Natural killer cell treated with Interleukin-12 subunit alpha and Interleukin-12 subunit beta and Interleukin-15 and Interleukin-18, amount 100 ng/mL, for 72 hours (primary cell): ENCODE data around the gene RFC2. TPM values are rescaled to one million over a fixed set of nuclear protein-coding genes. Genes with fewer than 3 reads are reported as not detected.
A peak's percentile ranks its signal among the peaks of the same experiment; 100 is the strongest.
"Not testable (repeated sequence)": the region's sequence is repeated elsewhere in the genome, so short reads cannot be mapped to it uniquely, and the experiment has no call there.

Experiments used
- ATAC-seq, 2 donors: fragments of 150-1000 bp; cut with Tn5 transposase in 1 of 2; sonication (Bioruptor Pico), chemical (Tn5 transposase) in 1 of 2; 2 replicates each; pipeline ENCODE4 v1.10.0; 2021
- DNase-seq: peaks from one replicate; pipeline ENCODE4 v3.0.0; 2022; ENCODE audit warnings: low spot score
- H3K27ac Mint-ChIP-seq, 2 donors: 1 replicate in 1 of 2; 2 replicates in 1 of 2; pipeline ENCODE4 v1.8.0; 2022; ENCODE audit warnings: mixed read lengths in 2 of 2, mild to moderate bottlenecking in 1 of 2, moderate library complexity in 1 of 2
- H3K27me3 Mint-ChIP-seq, 2 donors: 1 replicate in 1 of 2; 2 replicates in 1 of 2; pipeline ENCODE4 v1.8.0; 2022; ENCODE audit warnings: mixed read lengths in 2 of 2
- H3K36me3 Mint-ChIP-seq: one replicate; pipeline ENCODE4 v1.8.0; 2022; ENCODE audit warnings: mixed read lengths
- H3K4me1 Mint-ChIP-seq, 2 donors: 1 replicate in 1 of 2; 2 replicates in 1 of 2; pipeline ENCODE4 v1.8.0; 2022; ENCODE audit warnings: low read depth in 2 of 2, mixed read lengths in 2 of 2, mild to moderate bottlenecking in 1 of 2
- H3K4me3 Mint-ChIP-seq: one replicate; pipeline ENCODE4 v1.8.0; 2022; ENCODE audit warnings: mixed read lengths
- H3K9me3 Mint-ChIP-seq: 2 replicates; pipeline ENCODE4 v1.8.0; 2022; ENCODE audit warnings: mixed read lengths
- total RNA-seq, 2 donors: library from RNA; stranded (reverse); gene quantifications; one replicate each; pipeline ENCODE4 v1.2.3, GENCODE V29; 2022

RFC2 gene
- total RNA-seq, 2 donors from 2014 or later = 66.4 to 87.5 TPM

GRCh38 chr7:74208241-74208640 lies 46.0 kb downstream of the RFC2 start:
- Mint-ChIP-seq H3K4me1 (peaks cover 28 to 34% of the 10 kb centered on the region in 2 donors), H3K27ac (peak overlapping the region; percentile 92 to 93)
- not testable (repeated sequence) for H3K27me3 Mint-ChIP-seq, H3K4me3 Mint-ChIP-seq, H3K36me3 Mint-ChIP-seq, ATAC-seq, H3K9me3 Mint-ChIP-seq
- DNase-seq = peak; percentile 16

GRCh38 chr7:74207586-74207985 lies 46.6 kb downstream of the RFC2 start:
- ATAC-seq (no peak), DNase-seq (peak; percentile 34)
- Mint-ChIP-seq H3K4me3 (peak overlapping the region; percentile 54), H3K27ac (peak overlapping the region; percentile 70 to 88), H3K9me3 (no peaks in the 10 kb centered on the region), H3K27me3 (no peaks in the 10 kb centered on the region), H3K36me3 (no peaks in the 10 kb centered on the region), H3K4me1 (peaks cover 33 to 37% of the 10 kb centered on the region in 2 donors)

- H3K4me1 Mint-ChIP-seq = peaks cover 33 to 35% of the 10 kb centered on the region in 2 donors
- no peaks in the 10 kb centered on the region for H3K27me3 Mint-ChIP-seq
- H3K36me3 Mint-ChIP-seq = no peaks in the 10 kb centered on the region
- no peaks in the 10 kb centered on the region for H3K9me3 Mint-ChIP-seq
- H3K27ac Mint-ChIP-seq = peak overlapping the region; percentile 70 to 88
- peak overlapping the region; percentile 54 for H3K4me3 Mint-ChIP-seq
- peak; percentile 82 for DNase-seq
- ATAC-seq = peak; percentile 77 to 80
Observed at GRCh38 chr7:74206589-74207120, 47.5 kb downstream of the RFC2 start.

GRCh38 chr7:74206052-74206451 lies 48.1 kb downstream of the RFC2 start:
- Mint-ChIP-seq H3K27ac (peak overlapping the region in 1 of 2 donors; percentile 88), H3K4me3 (peak overlapping the region; percentile 20), H3K4me1 (peaks cover 33 to 35% of the 10 kb centered on the region in 2 donors)
- not testable (repeated sequence) for ATAC-seq, H3K9me3 Mint-ChIP-seq, H3K27me3 Mint-ChIP-seq, H3K36me3 Mint-ChIP-seq
- peak; percentile 34 for DNase-seq

- Mint-ChIP-seq H3K4me1 (peaks cover 28 to 29% of the 10 kb centered on the region in 2 donors), H3K4me3 (peak overlapping the region; percentile 7), H3K27ac (peak overlapping the region in 1 of 2 donors; percentile 87), H3K36me3 (no peaks in the 10 kb centered on the region), H3K9me3 (no peaks in the 10 kb centered on the region), H3K27me3 (no peaks in the 10 kb centered on the region)
- no peak for DNase-seq
- no peak for ATAC-seq
Observed at GRCh38 chr7:74203956-74204618, 50.1 kb downstream of the RFC2 start.

GRCh38 chr7:74202841-74203556 lies 51.2 kb downstream of the RFC2 start:
- ATAC-seq (no peak), DNase-seq (peak; percentile 6)
- H3K4me1 Mint-ChIP-seq = peaks cover 20 to 24% of the 10 kb centered on the region in 2 donors
- peak overlapping the region; percentile 7 for H3K4me3 Mint-ChIP-seq
- H3K9me3 Mint-ChIP-seq = no peaks in the 10 kb centered on the region
- peak overlapping the region in 1 of 2 donors; percentile 87 for H3K27ac Mint-ChIP-seq
- no peaks in the 10 kb centered on the region for H3K36me3 Mint-ChIP-seq
- no peaks in the 10 kb centered on the region for H3K27me3 Mint-ChIP-seq

GRCh38 chr7:74199551-74200355 lies 54.4 kb downstream of the RFC2 start:
- H3K27ac Mint-ChIP-seq = no peak overlapping the region
- H3K4me3 Mint-ChIP-seq = no peak overlapping the region
- ATAC-seq (no peak), DNase-seq (peak; percentile 47)
- H3K4me1 Mint-ChIP-seq = peaks cover 29% of the 10 kb centered on the region in 2 donors
- peaks cover 5% of the 10 kb centered on the region for H3K36me3 Mint-ChIP-seq
- no peaks in the 10 kb centered on the region for H3K27me3 Mint-ChIP-seq
- H3K9me3 Mint-ChIP-seq = no peaks in the 10 kb centered on the region

GRCh38 chr7:74197449-74198124 lies 56.6 kb downstream of the RFC2 start:
- H3K4me3 Mint-ChIP-seq = no peak overlapping the region
- peaks cover 12% of the 10 kb centered on the region for H3K36me3 Mint-ChIP-seq
- ATAC-seq (no peak), DNase-seq (peak; percentile 42)
- H3K27me3 Mint-ChIP-seq = no peaks in the 10 kb centered on the region
- H3K27ac Mint-ChIP-seq = peak overlapping the region; percentile 69 to 72
- no peaks in the 10 kb centered on the region for H3K9me3 Mint-ChIP-seq
- H3K4me1 Mint-ChIP-seq = peaks cover 20 to 23% of the 10 kb centered on the region in 2 donors

- ATAC-seq, H3K9me3 Mint-ChIP-seq, H3K27me3 Mint-ChIP-seq: not testable (repeated sequence)
- Mint-ChIP-seq H3K4me1 (peaks cover 19 to 23% of the 10 kb centered on the region in 2 donors), H3K4me3 (peak overlapping the region; percentile 81), H3K36me3 (peaks cover 12% of the 10 kb centered on the region), H3K27ac (peak overlapping the region; percentile 85 to 86)
- DNase-seq = peak; percentile 48
Observed at GRCh38 chr7:74195968-74196654, 58.1 kb downstream of the RFC2 start.

- not testable (repeated sequence) for H3K9me3 Mint-ChIP-seq, H3K27me3 Mint-ChIP-seq
- peak overlapping the region; percentile 85 to 86 for H3K27ac Mint-ChIP-seq
- peaks cover 13% of the 10 kb centered on the region for H3K36me3 Mint-ChIP-seq
- DNase-seq (peak; percentile 62), ATAC-seq (peak; percentile 90)
- H3K4me1 Mint-ChIP-seq = peaks cover 19 to 23% of the 10 kb centered on the region in 2 donors
- H3K4me3 Mint-ChIP-seq = peak overlapping the region; percentile 81
Observed at GRCh38 chr7:74195139-74195860, 58.9 kb downstream of the RFC2 start.

- H3K4me1 Mint-ChIP-seq = peaks cover 19 to 23% of the 10 kb centered on the region in 2 donors
- ATAC-seq = no peak
- H3K4me3 Mint-ChIP-seq = peak overlapping the region; percentile 81
- no peaks in the 10 kb centered on the region for H3K27me3 Mint-ChIP-seq
- H3K36me3 Mint-ChIP-seq = peaks cover 19% of the 10 kb centered on the region
- H3K9me3 Mint-ChIP-seq = no peaks in the 10 kb centered on the region
- peak overlapping the region; percentile 85 to 86 for H3K27ac Mint-ChIP-seq
- peak; percentile 41 for DNase-seq
Observed at GRCh38 chr7:74194686-74195085, 59.5 kb downstream of the RFC2 start.

GRCh38 chr7:74193913-74194312 lies 60.3 kb downstream of the RFC2 start:
- H3K4me3 Mint-ChIP-seq = no peak overlapping the region

More at GRCh38 chr7:74193913-74194312, 60.3 kb downstream of the RFC2 start:
- DNase-seq (peak; percentile 18), ATAC-seq (no peak)
- Mint-ChIP-seq H3K9me3 (no peaks in the 10 kb centered on the region), H3K27ac (peak overlapping the region in 1 of 2 donors; percentile 85), H3K36me3 (peaks cover 27% of the 10 kb centered on the region), H3K4me1 (peaks cover 19 to 23% of the 10 kb centered on the region in 2 donors), H3K27me3 (no peaks in the 10 kb centered on the region)
